GM19328 (cell line): ENCODE data around the gene KRT26.
"Not testable (repeated sequence)": the region's sequence is repeated elsewhere in the genome, so short reads cannot be mapped to it uniquely, and the experiment has no call there.

ENCODE experiments used
- ATAC-seq: cut with Tn5 transposase; IDR thresholded peaks from one replicate; pipeline ENCODE4 v1.9.1; 2021; ENCODE audit warnings: mild to moderate bottlenecking, moderate library complexity; ENCODE audit not compliant: unreplicated experiment

The KRT26 gene

GRCh38 chr17:40795019-40795667 is 23.1 kb upstream of the KRT26 start:
- ATAC-seq, result no peak

- no peak for ATAC-seq
Measured at GRCh38 chr17:40794466-40794865, 22.5 kb upstream of the KRT26 start.

- ATAC-seq, result no peak
Measured at GRCh38 chr17:40793832-40794231, 21.8 kb upstream of the KRT26 start.

- no peak for ATAC-seq
Measured at GRCh38 chr17:40791787-40792436, 19.9 kb upstream of the KRT26 start.

- no peak for ATAC-seq
Measured at GRCh38 chr17:40791111-40791510, 19.1 kb upstream of the KRT26 start.

GRCh38 chr17:40782450-40782849 is 10.4 kb upstream of the KRT26 start, which contains the start of gene KRT27:
Gene KRT27 (minus strand): TSS chr17:40782550. CDS start chr17:40782493, 57 bp downstream.
- ATAC-seq, result no peak

GRCh38 chr17:40779181-40779909 is 7.3 kb upstream of the KRT26 start:
- ATAC-seq, result no peak

GRCh38 chr17:40778461-40778860 is 6.5 kb upstream of the KRT26 start:
- ATAC-seq, result no peak

GRCh38 chr17:40777971-40778370 is 6.0 kb upstream of the KRT26 start:
- no peak for ATAC-seq

- no peak for ATAC-seq
Measured at GRCh38 chr17:40777459-40777858, 5.5 kb upstream of the KRT26 start.

- ATAC-seq, result no peak
Measured at GRCh38 chr17:40775945-40776344, 3.9 kb upstream of the KRT26 start.

GRCh38 chr17:40765657-40766056 is 6.3 kb downstream of the KRT26 start:
- no peak for ATAC-seq

- ATAC-seq, result no peak
Measured at GRCh38 chr17:40763752-40764151, 8.2 kb downstream of the KRT26 start.

GRCh38 chr17:40760105-40761016 is 11.6 kb downstream of the KRT26 start:
- no peak for ATAC-seq

- ATAC-seq, result no peak
Measured at GRCh38 chr17:40755231-40755630, 16.8 kb downstream of the KRT26 start, which contains the start of gene KRT25. Gene KRT25 (minus strand): TSS chr17:40755331. CDS start chr17:40755271, 60 bp downstream.

- ATAC-seq, result no peak
Measured at GRCh38 chr17:40753804-40754203, 18.2 kb downstream of the KRT26 start.

- no peak for ATAC-seq
Measured at GRCh38 chr17:40751065-40751464, 20.9 kb downstream of the KRT26 start.

GRCh38 chr17:40750391-40750790 is 21.6 kb downstream of the KRT26 start:
- ATAC-seq, result no peak

- not testable (repeated sequence) for ATAC-seq
Measured at GRCh38 chr17:40748666-40749065, 23.3 kb downstream of the KRT26 start.

- ATAC-seq, result no peak
Measured at GRCh38 chr17:40738553-40738952, 33.4 kb downstream of the KRT26 start.

GRCh38 chr17:40735016-40735415 is 37.0 kb downstream of the KRT26 start:
- no peak for ATAC-seq
